Measurements from ENCODE around the gene PRSS3.
"Not testable (repeated sequence)": the region's sequence is repeated elsewhere in the genome, so short reads cannot be mapped to it uniquely, and the experiment has no call there.

Gene PRSS3

GRCh38 chr9:33795281-33795680 is at the start of gene PRSS3:
Gene PRSS3 (plus strand): TSS chr9:33795561. CDS start chr9:33795574, 13 bp downstream.
- no peak for DNase-seq

GRCh38 chr9:33748633-33749304 is 46.6 kb upstream of the PRSS3 start:
- DNase-seq: no peak

GRCh38 chr9:33749305-33749654 is 46.1 kb upstream of the PRSS3 start:
- DNase-seq: not testable (repeated sequence)

GRCh38 chr9:33750307-33750838 is 45.0 kb upstream of the PRSS3 start:
- no peak for DNase-seq

- DNase-seq: no peak
Observed at GRCh38 chr9:33750839-33751339, 44.5 kb upstream of the PRSS3 start.

- no peak for DNase-seq
Observed at GRCh38 chr9:33751536-33752129, 43.7 kb upstream of the PRSS3 start.

- DNase-seq: no peak
Observed at GRCh38 chr9:33752130-33752637, 43.2 kb upstream of the PRSS3 start.

GRCh38 chr9:33752789-33753188 is 42.6 kb upstream of the PRSS3 start:
- not testable (repeated sequence) for DNase-seq

- not testable (repeated sequence) for DNase-seq
Observed at GRCh38 chr9:33759648-33760047, 35.7 kb upstream of the PRSS3 start.

GRCh38 chr9:33762343-33762742 is 33.0 kb upstream of the PRSS3 start:
- DNase-seq: no peak

GRCh38 chr9:33763709-33764108 is 31.7 kb upstream of the PRSS3 start:
- DNase-seq: peak; percentile 34

- peak; percentile 55 for DNase-seq
Observed at GRCh38 chr9:33765411-33765810, 29.9 kb upstream of the PRSS3 start.

- peak; percentile 17 for DNase-seq
Observed at GRCh38 chr9:33770156-33770880, 25.0 kb upstream of the PRSS3 start.

DNA sequence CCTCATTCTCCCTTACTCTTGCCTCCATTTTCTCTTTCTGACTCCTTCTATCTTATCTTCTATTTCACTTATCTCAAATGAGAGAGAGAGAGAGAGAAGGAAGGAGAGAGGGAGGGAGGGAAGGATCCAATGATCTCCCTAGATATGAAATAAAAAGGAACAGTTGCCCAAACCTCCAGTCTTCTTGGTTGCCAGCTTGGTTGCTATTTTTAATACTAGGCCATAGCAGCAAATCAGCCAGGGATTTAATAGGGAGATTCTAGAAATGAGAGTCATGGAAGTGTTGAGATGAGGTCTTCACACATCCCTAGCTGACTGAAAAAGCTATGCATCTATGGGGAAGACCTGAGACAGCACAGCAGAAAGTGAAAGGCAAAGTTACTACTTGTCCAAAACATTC is 22.2 kb upstream of the PRSS3 start:
- not testable (repeated sequence) for DNase-seq

DNA sequence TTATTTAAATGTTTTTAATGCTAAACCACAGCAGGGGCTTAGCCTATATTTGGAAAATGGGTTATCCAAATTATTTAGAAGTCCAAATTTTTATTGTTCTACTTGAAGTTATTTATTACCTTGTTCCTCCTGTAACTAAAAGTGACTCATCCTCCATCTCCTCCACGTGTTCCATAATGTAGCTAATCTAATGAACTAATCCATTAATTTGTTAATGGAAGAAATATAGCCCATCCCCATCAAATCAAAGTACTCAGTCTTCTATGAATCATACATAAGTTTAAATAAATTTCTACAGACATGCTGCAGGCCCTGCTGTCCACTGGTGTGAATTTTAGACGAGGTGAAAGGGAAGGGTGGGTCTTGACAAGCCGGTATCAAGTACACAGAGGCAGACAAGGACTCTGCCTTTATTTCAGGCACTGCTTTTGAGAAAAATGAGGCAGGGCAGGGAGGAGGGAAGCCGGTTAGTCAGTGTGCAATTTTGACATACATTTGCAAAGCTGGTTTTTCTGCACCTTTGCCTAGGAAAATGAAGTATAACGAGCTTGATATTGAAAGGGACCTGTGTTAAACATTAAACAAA is 21.2 kb upstream of the PRSS3 start:
- DNase-seq: not testable (repeated sequence)

GRCh38 chr9:33776578-33776977 is 18.8 kb upstream of the PRSS3 start:
- no peak for DNase-seq

DNA sequence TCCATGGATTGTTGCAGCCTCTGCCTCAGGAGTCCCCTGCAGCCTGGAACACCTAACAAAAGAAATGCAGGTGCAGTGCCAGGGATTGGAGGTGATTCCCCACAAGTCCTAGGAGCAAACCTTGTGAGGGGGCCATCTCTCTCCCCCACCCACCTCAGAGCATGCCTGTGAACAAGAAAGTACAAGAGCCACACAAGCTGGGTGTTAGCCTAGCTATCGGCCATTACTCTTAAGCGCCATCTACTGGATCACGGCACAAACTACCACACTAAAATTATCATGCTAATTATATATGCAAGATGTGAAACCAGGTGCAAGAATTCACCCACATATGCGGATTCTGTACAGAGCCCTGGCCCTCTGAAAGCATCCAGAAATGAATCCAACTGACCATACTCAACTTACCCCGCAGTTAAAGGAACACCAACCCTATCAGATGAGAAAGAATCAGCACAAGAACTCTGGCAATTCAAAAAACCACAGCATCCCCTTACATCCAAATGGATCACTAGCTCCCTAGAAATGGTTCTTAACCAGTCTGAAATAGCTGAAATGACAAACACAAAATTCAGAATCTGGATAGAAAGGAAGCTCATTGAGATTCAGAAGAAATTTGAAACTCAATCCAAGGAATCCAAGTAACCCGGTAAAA is 16.5 kb upstream of the PRSS3 start:
- peak; percentile 54 for DNase-seq

- no peak for DNase-seq
Observed at GRCh38 chr9:33780276-33780675, 15.1 kb upstream of the PRSS3 start.

DNA sequence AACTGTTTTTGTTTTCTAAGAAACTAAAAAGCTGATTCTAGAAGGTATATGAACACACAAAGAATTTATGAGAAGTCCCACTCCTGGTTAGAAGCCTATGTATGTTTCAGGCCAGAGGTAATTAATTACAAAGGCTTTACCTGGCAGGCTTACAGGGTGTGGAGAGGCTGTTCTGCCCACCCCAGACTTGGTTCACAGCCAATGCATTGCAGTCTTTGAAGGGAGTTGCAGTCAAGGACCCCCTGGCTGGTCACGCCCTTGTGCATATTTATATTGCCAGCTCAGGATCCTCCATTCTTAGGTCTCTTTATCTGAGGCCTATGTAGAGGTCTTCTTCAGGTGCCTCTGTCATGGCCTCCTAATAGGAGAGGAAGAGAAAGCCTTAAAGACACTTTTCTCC is 13.6 kb upstream of the PRSS3 start:
- DNase-seq: no peak

- peak; percentile 46 for DNase-seq
Observed at GRCh38 chr9:33782395-33783152, 12.8 kb upstream of the PRSS3 start.

DNA sequence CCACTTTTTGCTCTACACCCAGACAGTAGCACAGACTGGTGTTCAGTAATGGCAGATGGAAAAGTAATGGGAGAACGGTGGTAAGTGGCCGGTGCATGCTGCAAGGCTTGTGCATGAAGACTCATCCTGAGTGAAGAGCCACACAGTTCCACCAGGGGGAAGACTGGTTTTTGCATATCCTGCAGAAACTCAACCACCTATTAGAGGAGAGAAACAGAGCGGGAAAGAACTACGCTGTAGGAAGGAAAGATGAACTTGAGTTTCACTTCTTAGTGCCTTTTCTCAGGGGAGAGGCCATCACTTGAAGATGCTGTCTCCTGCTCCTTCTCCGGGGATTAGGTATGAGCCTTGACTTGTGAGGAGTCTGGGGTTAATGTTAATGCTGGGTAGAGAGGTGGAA is 9.4 kb upstream of the PRSS3 start:
- no peak for DNase-seq

DNA sequence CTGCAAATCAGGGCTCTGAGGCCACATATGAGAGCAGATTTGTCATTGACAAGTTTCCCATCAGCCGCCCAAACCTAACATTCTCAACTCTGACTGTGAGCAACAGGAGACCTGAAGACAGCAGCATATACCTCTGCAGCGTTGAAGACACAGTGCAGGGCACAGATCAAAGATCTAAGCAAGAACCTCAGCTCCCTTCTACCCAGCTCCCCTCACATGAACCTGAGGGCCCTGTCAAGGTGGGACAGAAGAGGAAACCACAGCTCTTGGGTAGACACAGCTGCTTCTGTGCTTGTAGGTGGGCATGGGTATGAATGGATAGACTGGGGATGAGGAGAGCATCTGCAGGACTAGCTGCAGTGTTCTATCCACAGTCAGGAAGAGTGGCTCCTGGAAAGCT is 8.7 kb upstream of the PRSS3 start:
- no peak for DNase-seq

All from fibroblast of skin of right quadriceps (primary cell).